ENCODE data around the gene FNBP1. TPM values are rescaled to one million over a fixed set of nuclear protein-coding genes. Genes with fewer than 3 reads are reported as not detected.

The FNBP1 gene
- polyA plus RNA-seq, 2 of the 4 experiments (the other 2 are of a cell fraction): 10.6 to 15.6 TPM

DNA sequence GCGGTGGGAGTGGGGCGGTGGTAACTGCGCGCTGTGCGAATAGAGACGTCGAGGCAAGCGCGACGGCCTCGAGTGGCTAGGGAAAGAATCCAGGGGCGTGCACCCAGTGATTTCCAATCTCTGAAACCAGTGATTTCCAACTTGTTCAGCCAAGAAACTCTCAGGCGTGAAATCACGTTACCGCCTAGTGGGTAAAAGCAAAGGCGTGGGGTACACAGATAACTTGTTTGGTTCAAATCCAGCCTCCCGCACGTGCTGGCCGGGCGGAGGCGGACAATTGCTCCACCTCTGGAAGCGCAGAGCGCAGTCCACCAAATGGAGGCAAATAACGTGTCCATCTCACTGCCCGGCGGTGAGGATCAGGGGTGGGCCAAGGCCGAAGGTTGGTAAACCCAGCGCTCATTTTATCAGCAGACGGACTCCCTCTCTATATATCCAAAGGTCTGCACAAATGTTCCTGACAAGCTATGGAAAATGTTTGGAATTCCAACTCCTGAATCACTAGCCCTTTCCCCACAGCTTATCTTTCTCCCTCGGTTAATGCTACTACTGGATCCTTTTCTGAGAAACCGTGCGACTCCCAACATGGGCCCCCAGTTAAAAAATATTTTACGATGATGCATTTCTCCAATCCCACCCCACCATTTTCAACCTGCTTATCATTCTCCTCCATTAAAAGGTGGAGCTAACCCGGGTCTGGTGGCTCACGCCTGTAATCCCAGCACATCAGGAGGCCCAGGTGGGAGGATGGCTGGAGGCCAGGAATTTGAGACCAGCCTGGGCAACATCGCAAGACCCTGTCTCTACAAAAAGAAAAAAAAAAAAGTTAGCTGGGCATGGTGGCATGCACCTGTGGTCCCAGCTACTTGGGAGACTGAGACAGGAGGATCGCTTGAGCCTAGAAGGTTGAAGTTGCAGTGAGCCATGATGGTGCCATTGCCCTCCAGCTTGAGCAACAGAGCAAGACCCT is 950 bp upstream of the FNBP1 start:
- Histone ChIP-seq H3K4me2 (peak overlapping the region; percentile 94), H3K27ac (peak overlapping the region; percentile 55 to 94; a peak in 5 of 6 replicates)

DNA sequence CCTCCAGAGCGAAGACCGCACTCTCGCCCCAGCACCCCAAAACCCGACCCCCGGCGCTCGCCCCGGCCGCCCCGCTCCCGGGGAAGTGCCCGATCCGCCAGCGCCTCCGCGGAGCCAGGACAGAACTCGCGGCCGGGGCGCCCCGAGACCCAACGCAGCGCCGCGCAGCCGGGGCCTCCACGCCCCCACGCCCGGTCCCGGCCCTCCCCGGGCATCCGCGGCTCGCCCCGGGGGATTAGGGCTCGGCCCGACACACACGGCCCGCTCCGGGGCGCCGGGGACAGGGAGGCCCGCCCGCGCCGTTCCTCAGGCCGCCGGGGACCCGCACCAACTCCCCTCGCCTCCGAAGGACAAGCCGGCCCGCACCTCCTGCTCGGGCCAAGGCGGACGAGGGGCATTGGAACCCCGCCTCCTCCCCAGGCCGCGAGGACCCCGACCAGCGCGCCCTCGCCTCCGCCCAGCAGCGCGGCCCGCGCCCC is 544 bp downstream of the FNBP1 start:
- no peaks in the 10 kb centered on the region for H3K9me3 ChIP-seq
- H3K27ac ChIP-seq: peak overlapping the region; percentile 89 to 94
- H3K4me3 ChIP-seq: peak overlapping the region; percentile 99
- H3K4me2 ChIP-seq: peak overlapping the region; percentile 94
- H3K4me1 ChIP-seq: peaks cover 13% of the 10 kb centered on the region
- CTCF ChIA-PET: interaction anchor here (0.6 to 2.2 kb wide), 6 partner anchors 9 to 258 kb away, joined by 3 to 9 read pairs (median 4); no protein-coding TSS in a partner anchor
- peak; percentile 53 to 60 for ATAC-seq
- no peak for FAIRE-seq
- POLR2A ChIA-PET: interaction anchor here (0.9 to 4.6 kb wide), 5 partner anchors 11 to 157 kb away, joined by 3 to 28 read pairs (median 5); partner anchors contain the start of gene GPR107
- TF ChIP-seq PHF8 (IDR thresholded peaks at IDR 0.05; ENCODE audit: borderline replicate concordance, low read depth) (0 out of 2 replicates have a peak, but pooled peaks have one; percentile 16), ESRRA (IDR thresholded peaks at IDR 0.05; ENCODE audit: borderline replicate concordance, low read length) (no peak), SREBF2 (IDR thresholded peaks at IDR 0.05) (no peak)
- peak in 1 of 2 experiments; percentile 39 for DNase-seq (ENCODE audit: low read depth in 1 of 2, low spot score in 1 of 2)
- 3% methylated on average over 5 of the region's 68 CpGs for WGBS (ENCODE audit: missing lambda C conversion rate)

More for the DNA sequence above, 950 bp upstream of the FNBP1 start:
- Histone ChIP-seq H3K4me3 (peak overlapping the region; percentile 99), H3K9me3 (no peaks in the 10 kb centered on the region), H3K4me1 (peaks cover 13% of the 10 kb centered on the region)
- CTCF ChIA-PET: interaction anchor here (2.5 kb wide), 1 partner anchor 10 kb away, joined by 6 read pairs; the partner anchor contains the start of gene GPR107
- POLR2A ChIA-PET: interaction anchor here (2.6 to 4.6 kb wide), 2 partner anchors 10 to 159 kb away, joined by 10 to 28 read pairs; partner anchors contain the start of gene GPR107
- FAIRE-seq (no peak), DNase-seq (ENCODE audit: low read depth in 1 of 2, low spot score in 1 of 2) (no peak), ATAC-seq (peak; percentile 5 to 21; a peak in 4 of 6 replicates)
- TF ChIP-seq RAD21 (conservative IDR thresholded peaks at IDR 0.05 in 1 of 2, IDR thresholded peaks at IDR 0.05 in 1 of 2): no peak
- TF ChIP-seq MAFK (IDR thresholded peaks at IDR 0.05; ENCODE audit: partially characterized antibody): no peak
- TF ChIP-seq POLR2AphosphoS2 (conservative IDR thresholded peaks at IDR 0.05; ENCODE audit: low read length): no peak
- TF ChIP-seq FOXS1 (CRISPR knock-in tag; IDR thresholded peaks at IDR 0.05): no peak
- TF ChIP-seq BHLHE40 (IDR thresholded peaks at IDR 0.05; ENCODE audit: low read depth, low read length): no peak
- no peak; the same call in 2 of the 3 replicates for TF ChIP-seq CTCF (IDR thresholded peaks at IDR 0.05)
- TF ChIP-seq, protein P1, sequence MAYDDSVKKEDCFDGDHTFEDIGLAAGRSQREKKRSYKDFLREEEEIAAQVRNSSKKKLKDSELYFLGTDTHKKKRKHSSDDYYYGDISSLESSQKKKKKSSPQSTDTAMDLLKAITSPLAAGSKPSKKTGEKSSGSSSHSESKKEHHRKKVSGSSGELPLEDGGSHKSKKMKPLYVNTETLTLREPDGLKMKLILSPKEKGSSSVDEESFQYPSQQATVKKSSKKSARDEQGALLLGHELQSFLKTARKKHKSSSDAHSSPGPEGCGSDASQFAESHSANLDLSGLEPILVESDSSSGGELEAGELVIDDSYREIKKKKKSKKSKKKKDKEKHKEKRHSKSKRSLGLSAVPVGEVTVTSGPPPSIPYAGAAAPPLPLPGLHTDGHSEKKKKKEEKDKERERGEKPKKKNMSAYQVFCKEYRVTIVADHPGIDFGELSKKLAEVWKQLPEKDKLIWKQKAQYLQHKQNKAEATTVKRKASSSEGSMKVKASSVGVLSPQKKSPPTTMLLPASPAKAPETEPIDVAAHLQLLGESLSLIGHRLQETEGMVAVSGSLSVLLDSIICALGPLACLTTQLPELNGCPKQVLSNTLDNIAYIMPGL (CRISPR knock-in tag; IDR thresholded peaks at IDR 0.05; ENCODE audit: borderline replicate concordance): no peak
- TF ChIP-seq, protein P2, sequence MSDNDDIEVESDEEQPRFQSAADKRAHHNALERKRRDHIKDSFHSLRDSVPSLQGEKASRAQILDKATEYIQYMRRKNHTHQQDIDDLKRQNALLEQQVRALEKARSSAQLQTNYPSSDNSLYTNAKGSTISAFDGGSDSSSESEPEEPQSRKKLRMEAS (IDR thresholded peaks at IDR 0.05): peak; percentile 67; the same call in 1 of the 2 replicates
- TF ChIP-seq, protein P3, sequence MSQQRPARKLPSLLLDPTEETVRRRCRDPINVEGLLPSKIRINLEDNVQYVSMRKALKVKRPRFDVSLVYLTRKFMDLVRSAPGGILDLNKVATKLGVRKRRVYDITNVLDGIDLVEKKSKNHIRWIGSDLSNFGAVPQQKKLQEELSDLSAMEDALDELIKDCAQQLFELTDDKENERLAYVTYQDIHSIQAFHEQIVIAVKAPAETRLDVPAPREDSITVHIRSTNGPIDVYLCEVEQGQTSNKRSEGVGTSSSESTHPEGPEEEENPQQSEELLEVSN (IDR thresholded peaks at IDR 0.05; ENCODE audit: borderline replicate concordance, low read depth): 0 out of 2 replicates have a peak, but pooled peaks have one; percentile 55
- no peak for TF ChIP-seq CHD2 (IDR thresholded peaks at IDR 0.05; ENCODE audit: low read length, partially characterized antibody)
- WGBS (ENCODE audit: missing lambda C conversion rate): 61% methylated on average over 37 of the region's 37 CpGs
